HG02798 (cell line): ENCODE data around the gene INSR.
"Not testable (repeated sequence)": the region's sequence is repeated elsewhere in the genome, so short reads cannot be mapped to it uniquely, and the experiment has no call there.

Source experiments
- ATAC-seq: cut with Tn5 transposase; IDR thresholded peaks from one replicate; pipeline ENCODE4 v1.9.1; 2021; ENCODE audit warnings: mild to moderate bottlenecking; ENCODE audit not compliant: unreplicated experiment, poor library complexity

INSR gene

GRCh38 chr19:7106711-7107657 lies 187.2 kb downstream of the INSR start:
- no peak for ATAC-seq

- ATAC-seq: no peak
Observed at GRCh38 chr19:7104747-7105447, 189.3 kb downstream of the INSR start.

- no peak for ATAC-seq
Observed at GRCh38 chr19:7101498-7102253, 192.5 kb downstream of the INSR start.

GRCh38 chr19:7099597-7099921 lies 194.7 kb downstream of the INSR start:
- no peak for ATAC-seq

GRCh38 chr19:7098701-7099596 lies 195.3 kb downstream of the INSR start:
- ATAC-seq: peak; percentile 91

- ATAC-seq: no peak
Observed at GRCh38 chr19:7098096-7098495, 196.1 kb downstream of the INSR start.

GRCh38 chr19:7088999-7089398 lies 205.2 kb downstream of the INSR start:
- ATAC-seq: no peak

- ATAC-seq: no peak
Observed at GRCh38 chr19:7083076-7083956, 210.9 kb downstream of the INSR start.

GRCh38 chr19:7078008-7078407 lies 216.2 kb downstream of the INSR start:
- ATAC-seq: no peak

GRCh38 chr19:7076151-7076550 lies 218.1 kb downstream of the INSR start:
- no peak for ATAC-seq

- no peak for ATAC-seq
Observed at GRCh38 chr19:7074705-7075282, 219.4 kb downstream of the INSR start.

- ATAC-seq: no peak
Observed at GRCh38 chr19:7072541-7072940, 221.7 kb downstream of the INSR start.

GRCh38 chr19:7069904-7070226 lies 224.3 kb downstream of the INSR start:
- ATAC-seq: no peak

- peak; percentile 96 for ATAC-seq
Observed at GRCh38 chr19:7069042-7069903, 224.9 kb downstream of the INSR start, which contains the start of gene ZNF557. Gene ZNF557, plus strand, starts transcription at chr19:7069703. Its CDS starts 5,372 bp downstream, at chr19:7075075.

- ATAC-seq: no peak
Observed at GRCh38 chr19:7068599-7068998, 225.6 kb downstream of the INSR start.

GRCh38 chr19:7067716-7068115 lies 226.5 kb downstream of the INSR start:
- no peak for ATAC-seq

GRCh38 chr19:7067122-7067521 lies 227.1 kb downstream of the INSR start:
- ATAC-seq: not testable (repeated sequence)
